GM12874 (cell line): ENCODE measurements around the gene PCSK5.

ENCODE experiments used
- TF ChIP-seq, protein P1 (sequence below): IDR thresholded peaks from 2 replicates; pipeline ENCODE4 v1.5.1; 2011; ENCODE audit warnings: low read depth, mild to moderate bottlenecking, control low read depth, low read length, moderate library complexity; ENCODE audit not compliant: insufficient read depth

The PCSK5 gene

DNA sequence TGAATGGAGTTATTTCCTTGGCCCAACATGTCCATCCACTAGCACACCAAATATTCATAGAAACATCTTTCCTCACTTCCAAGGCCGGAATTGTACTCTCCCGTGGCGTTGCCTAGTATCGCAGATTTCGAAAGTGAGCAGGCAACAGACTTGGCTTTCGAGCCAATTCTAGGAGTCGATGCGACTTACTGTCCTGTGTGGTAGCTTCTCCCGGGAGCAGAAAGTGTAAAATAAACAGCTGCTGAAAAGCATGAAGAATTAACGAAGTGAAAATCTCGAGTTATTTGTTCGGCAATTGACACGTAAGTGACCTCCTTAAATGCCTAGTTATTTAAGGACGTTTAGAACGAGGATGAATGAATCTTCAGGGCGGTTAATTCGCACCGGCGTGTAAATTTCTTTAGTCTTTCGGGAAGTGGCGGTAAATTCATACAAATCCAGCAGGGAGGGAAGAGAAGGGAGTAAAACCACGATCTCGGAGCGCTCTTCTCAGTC is 449 bp upstream of the PCSK5 start:
- TF ChIP-seq, protein P1, sequence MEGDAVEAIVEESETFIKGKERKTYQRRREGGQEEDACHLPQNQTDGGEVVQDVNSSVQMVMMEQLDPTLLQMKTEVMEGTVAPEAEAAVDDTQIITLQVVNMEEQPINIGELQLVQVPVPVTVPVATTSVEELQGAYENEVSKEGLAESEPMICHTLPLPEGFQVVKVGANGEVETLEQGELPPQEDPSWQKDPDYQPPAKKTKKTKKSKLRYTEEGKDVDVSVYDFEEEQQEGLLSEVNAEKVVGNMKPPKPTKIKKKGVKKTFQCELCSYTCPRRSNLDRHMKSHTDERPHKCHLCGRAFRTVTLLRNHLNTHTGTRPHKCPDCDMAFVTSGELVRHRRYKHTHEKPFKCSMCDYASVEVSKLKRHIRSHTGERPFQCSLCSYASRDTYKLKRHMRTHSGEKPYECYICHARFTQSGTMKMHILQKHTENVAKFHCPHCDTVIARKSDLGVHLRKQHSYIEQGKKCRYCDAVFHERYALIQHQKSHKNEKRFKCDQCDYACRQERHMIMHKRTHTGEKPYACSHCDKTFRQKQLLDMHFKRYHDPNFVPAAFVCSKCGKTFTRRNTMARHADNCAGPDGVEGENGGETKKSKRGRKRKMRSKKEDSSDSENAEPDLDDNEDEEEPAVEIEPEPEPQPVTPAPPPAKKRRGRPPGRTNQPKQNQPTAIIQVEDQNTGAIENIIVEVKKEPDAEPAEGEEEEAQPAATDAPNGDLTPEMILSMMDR, result no peak

- TF ChIP-seq, protein P1, result no peak
These were observed 836 bp downstream of the PCSK5 start for GRCh38 chr9:75891277-75891741.

- TF ChIP-seq, protein P1, result no peak
These were observed 1.3 kb downstream of the PCSK5 start for GRCh38 chr9:75891771-75892215.

GRCh38 chr9:75892216-75892911 is 1.9 kb downstream of the PCSK5 start:
- TF ChIP-seq, protein P1, result no peak

DNA sequence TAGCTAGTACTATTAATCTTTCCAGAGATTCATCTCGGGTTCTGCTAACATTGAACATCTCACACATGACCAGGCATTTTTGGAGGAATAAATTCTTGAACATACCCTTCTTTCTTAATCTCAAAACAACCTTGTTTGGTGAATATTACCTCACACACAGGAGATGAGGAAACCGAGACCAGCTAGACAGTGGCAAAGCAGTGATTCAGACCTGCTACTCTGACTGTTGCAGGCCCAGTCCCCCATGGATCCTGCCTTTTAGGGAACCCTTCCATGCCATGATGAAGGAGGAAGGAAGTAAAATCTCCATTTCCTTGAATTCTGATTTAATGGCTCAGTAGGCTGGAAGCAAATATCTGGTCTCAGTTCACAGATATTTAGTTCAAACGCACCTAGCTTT is 2.6 kb downstream of the PCSK5 start:
- TF ChIP-seq, protein P1, result no peak

DNA sequence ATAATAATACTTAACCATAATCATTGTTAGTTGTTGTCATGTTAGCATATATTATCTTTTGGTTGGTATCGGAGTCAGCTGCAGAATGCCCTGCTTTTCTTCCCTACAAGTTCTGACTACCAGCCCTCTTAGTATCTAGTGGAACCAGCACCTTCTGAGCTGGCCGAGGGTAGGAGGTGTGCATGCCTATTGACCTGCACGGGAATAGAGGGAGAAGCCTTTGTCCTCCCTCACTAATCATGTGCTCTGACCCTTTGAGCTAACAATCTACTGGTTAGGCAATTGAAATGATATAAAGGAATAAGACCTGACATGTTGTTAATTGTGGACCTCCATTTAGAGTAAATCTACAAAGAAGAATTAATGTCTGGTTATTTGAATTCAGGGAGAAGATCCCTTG is 4.1 kb downstream of the PCSK5 start:
- TF ChIP-seq, protein P1, result no peak

- TF ChIP-seq, protein P1, result no peak
These were observed 4.6 kb downstream of the PCSK5 start for GRCh38 chr9:75895112-75895511.
